Measurements from ENCODE around the gene CHKA.
A peak's percentile ranks its signal among the peaks of the same experiment; 100 is the strongest.

CHKA gene

GRCh38 chr11:68030318-68031143, 90.7 kb downstream of the CHKA start, which contains the start of gene NDUFS8:
NDUFS8 (plus strand) TSS chr11:68030681; CDS start chr11:68032152, 1,471 bp downstream.
- DNase-seq = peak; percentile 100

- no peak for DNase-seq
Measured at GRCh38 chr11:68028802-68029545, 92.2 kb downstream of the CHKA start.

GRCh38 chr11:68027667-68028066, 93.5 kb downstream of the CHKA start:
- DNase-seq = no peak

GRCh38 chr11:68026391-68027105, 94.6 kb downstream of the CHKA start:
- DNase-seq = no peak

GRCh38 chr11:68025047-68025446, 96.1 kb downstream of the CHKA start:
- DNase-seq = peak; percentile 63

GRCh38 chr11:68024508-68024907, 96.7 kb downstream of the CHKA start:
- DNase-seq = no peak

- DNase-seq = no peak
Measured at GRCh38 chr11:68022531-68022930, 98.7 kb downstream of the CHKA start.

- no peak for DNase-seq
Measured at GRCh38 chr11:68021167-68021787, 99.9 kb downstream of the CHKA start.

GRCh38 chr11:68020575-68020974, 100.6 kb downstream of the CHKA start:
- DNase-seq = no peak

GRCh38 chr11:68019486-68019885, 101.7 kb downstream of the CHKA start:
- DNase-seq = no peak

- DNase-seq = no peak
Measured at GRCh38 chr11:68018730-68019190, 102.4 kb downstream of the CHKA start.

- DNase-seq = no peak
Measured at GRCh38 chr11:68017980-68018729, 103.0 kb downstream of the CHKA start.

GRCh38 chr11:68016904-68017817, 104.0 kb downstream of the CHKA start:
- DNase-seq = peak; percentile 72

- no peak for DNase-seq
Measured at GRCh38 chr11:68016161-68016903, 104.9 kb downstream of the CHKA start.

GRCh38 chr11:68015467-68015866, 105.7 kb downstream of the CHKA start:
- DNase-seq = no peak

GRCh38 chr11:68014947-68015447, 106.2 kb downstream of the CHKA start:
- DNase-seq = no peak

GRCh38 chr11:68014157-68014946, 106.8 kb downstream of the CHKA start:
- DNase-seq = peak; percentile 83

GRCh38 chr11:68013611-68014156, 107.5 kb downstream of the CHKA start:
- no peak for DNase-seq

Measured in hematopoietic multipotent progenitor cell treated with erythropoietin and hydrocortisone succinate and interleukin-3 and kit ligand, for 8 days (in vitro differentiated cells).